Pons (tissue), 1 donor: ENCODE data around the gene WBP1.

ENCODE experiments used
- DNase-seq: peaks from one replicate; pipeline ENCODE4 v3.0.0-alpha.2; 2016; ENCODE audit warnings: low spot score

Gene WBP1

DNA sequence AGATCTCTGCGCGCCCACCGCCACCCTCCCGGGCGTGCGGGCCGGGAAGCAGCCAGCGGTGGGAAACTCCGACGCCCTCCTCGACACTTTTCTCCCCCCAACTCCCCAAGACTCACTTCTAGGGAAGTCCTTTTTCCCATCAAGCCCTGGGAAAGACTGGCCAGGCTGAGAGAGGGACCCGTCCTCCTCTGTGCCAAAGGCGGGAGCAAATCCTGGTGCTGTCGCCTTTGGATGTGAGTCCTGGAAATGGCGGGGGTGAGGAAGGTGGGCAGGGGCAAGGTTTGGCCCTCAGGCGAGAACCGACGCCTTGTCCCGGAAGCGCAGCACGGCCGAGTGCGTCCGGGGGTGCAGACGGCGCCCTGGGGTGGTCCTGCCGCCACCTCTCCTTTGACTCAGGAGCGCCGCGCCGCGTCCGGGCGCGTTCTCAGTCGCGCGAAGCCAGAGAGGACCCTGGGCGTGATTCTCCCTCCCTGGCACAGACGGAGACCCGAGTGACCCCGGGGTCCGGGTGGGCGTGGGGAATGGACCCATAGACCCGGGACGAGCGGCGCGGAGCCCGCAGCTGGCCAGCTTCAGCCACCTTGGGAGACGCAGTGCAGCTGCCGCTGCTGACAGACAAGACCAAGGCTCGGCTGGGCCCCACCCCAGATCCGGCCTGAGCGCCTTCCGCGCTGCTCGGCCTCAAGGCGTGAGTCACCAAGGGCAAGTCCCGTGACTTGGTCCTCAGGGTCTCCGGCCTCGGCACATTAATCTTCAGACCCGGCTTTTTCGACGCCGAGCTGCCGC is 44.7 kb downstream of the WBP1 start:
- no peak for DNase-seq

DNA sequence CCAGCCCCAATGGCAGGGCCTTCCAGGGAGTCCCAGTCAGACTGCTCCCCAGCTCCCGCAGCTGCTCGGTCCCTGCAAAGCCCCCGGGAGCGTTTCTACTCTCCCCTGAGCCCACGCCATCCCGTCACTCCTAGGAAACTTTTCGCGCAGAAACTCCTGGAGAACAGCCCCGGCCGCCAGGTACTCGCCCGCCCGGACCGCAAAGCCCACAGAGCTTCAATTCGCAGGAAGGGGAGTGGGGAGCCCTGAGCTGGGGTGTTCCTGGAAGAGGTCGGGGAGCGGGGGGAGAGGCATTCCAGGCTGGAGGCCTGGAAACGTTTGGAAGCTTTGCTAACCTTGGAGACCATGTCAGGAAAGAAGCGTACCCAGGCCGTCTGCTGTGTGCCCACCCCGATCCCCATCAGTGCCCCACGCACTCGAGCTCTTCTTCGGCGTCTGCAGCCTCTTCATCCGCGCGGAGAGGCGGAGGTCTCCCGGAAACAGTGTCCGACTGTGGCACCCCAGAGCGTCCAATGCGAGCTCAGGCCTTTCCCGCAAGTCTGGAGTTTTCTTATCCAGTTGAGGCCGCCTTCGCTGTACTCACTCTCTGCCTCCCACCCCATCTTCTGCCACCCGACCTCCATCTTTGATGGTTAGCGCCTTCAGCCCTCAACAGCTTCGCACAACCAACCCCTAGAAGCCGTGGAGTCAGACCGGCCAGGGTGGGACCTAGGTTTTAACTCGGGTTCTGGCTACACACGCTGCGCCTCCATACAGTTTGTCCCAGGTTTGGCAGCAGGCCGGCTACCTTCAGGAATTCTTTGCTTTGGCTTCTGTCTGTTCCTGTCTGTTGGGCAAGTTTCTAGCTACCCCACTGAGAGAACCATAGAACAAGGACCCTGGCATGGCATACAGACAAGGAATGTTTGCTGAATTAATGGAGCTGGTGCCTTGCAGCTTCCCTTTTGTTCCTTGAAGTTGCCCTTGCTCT is 45.6 kb downstream of the WBP1 start:
- no peak for DNase-seq

DNA sequence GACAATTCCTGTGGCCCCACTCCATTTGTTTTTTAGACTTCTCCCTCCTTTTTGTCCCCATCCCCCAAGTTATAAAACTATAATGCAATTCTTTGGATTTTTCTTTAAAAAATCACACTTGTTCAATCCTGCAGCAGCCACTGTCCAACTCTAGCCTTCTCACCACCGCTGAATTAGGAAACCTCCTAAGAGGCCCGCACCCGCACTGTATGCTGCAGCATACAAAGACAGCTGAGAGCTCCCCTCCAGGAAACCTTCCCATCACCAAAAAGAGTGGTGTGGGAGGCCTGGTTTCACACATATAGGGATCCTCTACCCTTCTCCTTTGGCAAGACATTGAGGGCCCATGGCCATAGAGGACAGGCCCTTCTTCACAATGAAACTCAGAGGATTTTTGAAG is 46.4 kb downstream of the WBP1 start:
- DNase-seq, result no peak

DNA sequence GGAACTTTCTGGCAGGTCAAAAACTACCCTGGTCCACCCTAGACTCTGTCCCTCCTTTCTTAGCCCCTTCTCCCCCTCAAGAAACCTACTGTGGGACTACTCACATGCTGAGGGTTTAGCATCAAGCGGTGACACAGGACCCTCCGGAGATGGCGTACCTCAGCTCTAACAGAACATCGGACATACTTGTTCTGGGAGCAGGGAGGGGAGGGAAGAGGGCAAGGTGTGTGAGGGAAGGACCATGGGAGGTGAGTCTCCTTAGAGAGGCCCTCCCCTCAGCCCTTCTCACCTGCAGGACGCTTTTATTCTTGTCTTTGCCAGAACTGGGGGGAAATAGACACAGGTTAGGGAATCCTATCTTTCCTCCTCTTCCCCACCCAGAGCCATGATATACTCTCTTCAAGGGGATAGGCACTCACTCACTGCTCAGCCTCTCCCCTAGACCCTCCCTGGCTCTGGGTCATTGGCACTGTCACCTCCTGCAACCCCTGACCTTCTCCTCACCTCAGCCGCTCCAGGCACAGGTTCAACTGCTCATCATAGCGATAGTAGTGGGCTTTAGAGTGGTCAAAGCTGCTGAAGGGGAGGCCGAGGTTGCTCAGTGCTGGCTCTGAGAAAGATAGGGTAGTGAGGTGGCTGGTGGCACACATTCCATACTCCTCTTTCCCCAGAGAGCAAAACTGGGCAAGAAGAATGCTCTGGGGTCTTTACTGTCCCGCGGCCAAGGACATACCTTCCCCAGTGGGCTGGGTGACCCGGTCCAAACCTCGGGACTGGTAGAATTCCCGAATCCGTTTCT is 47.4 kb downstream of the WBP1 start:
- no peak for DNase-seq

DNA sequence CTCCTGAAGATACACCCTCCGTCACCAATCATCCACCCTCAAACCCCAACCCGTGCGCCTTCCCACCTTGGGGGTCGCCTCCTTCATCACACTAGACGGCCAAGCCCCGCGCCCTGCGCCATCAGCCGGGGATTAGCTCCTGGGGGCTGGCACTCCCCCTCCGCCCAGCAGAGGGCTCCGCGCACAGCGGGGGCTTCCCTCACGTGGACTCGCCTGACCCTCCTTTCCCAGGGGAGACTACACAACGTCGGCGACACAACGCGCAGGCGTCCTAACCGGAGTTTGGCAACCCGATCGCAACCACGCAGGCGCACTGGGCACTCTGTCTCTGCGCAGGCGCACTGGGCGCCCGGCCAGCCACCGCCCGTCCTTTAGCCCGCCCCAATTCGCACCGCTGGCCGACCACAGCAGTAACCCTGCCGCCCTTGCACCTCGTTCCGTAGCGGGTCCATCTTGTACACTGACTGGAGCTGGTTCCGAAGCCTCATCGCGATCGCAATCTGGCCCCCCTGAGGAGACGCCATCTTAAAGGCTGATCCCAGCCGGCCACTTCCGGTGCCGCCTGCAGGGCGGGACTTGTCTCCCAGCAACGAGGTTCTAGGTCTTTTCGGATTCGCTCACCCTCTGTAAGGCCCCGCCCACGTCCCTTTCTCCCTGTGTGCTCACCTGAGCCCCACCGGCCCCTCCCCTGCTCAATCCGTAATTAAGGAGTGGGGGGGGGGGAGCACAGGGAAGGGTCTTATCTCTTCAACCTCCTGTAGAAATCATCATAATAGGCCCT is 49.1 kb downstream of the WBP1 start, which contains the start of gene PCGF1:
Gene PCGF1, minus strand, starts transcription at position 551 of the 781 bp plus-strand sequence. Its CDS starts 27 bp downstream, at position 524.
- DNase-seq, result peak; percentile 99

DNA sequence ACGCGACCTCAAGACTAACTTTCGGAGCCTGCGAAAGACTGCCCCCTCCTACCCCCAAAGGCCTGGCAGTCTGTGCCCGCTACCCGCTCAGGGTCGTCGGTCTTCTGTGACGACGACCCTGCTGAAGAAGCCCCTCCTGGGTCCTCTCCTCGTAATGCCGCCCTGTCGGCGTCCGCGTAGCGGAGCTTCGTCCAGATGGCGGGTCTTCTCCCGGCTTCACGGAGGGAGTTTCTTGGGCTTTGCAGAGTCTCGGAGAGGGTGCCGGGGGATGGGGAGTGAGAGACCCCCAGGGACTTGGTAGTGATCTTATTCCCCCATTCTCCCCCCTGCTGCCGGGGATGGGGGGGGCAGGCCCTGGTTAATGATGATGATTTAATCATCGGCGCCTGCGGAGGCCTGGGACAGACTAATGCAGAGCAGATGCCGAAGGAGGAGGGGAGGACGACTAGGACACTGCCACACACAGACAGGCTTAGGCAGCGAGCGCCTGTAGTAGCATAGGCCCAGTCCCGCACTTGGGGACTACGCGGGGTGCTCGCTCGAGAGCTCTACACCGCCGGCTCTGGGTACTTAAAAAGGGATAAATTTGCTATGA is 49.8 kb downstream of the WBP1 start:
- peak; percentile 11 for DNase-seq

DNA sequence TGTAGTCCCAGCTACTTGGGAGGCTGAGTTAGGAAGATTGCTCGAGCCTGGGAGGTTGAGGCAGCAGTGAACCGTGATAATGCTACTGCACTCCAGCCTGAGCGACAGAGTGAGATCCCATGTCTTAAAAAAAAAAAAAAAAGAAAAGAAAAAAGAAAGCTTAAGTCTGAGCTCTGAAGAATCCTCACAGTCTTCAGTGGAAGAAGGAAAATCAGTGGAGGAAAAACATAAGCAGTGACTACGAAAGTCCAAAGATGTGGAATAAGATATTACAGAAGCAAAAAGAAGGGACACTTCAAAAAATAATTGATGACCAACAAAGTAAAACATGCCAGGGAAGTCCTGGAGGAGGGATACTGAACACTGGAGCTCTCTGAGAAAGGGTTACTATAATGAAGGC is 52.0 kb downstream of the WBP1 start:
- no peak for DNase-seq
